Panc1 (cell line): ENCODE results near the gene COL13A1. TPM values are rescaled to one million over a fixed set of nuclear protein-coding genes. Genes with fewer than 3 reads are reported as not detected.

Experiments
- ATAC-seq: fragments of 200-7000 bp; cut with Tn5 transposase; 2 replicates; pipeline ENCODE4 v1.9.1; 2020; ENCODE audit warnings: mild to moderate bottlenecking, moderate library complexity
- BruUV-seq: library from RNA; stranded (reverse); fragments of 400-500 nt; replicated peaks from 2 replicates; lab custom pipeline; 2021; lab: Mats Ljungman, UMichigan
- CTCF ChIA-PET: fragments of 300-600 bp; sonication (Branson Sonifier 250); formaldehyde crosslinking; loops from one replicate; lab custom pipeline; 2022; ENCODE audit warnings: antibody characterized with exemption; lab: Charles Lee
- POLR2A ChIA-PET: fragments of 300-600 bp; sonication (Branson Sonifier 250); formaldehyde crosslinking; loops from one replicate; lab custom pipeline; 2022; ENCODE audit warnings: antibody characterized with exemption; lab: Charles Lee
- DNase-seq: peaks from one replicate; pipeline ENCODE4 v3.0.0-alpha.2; 2010; ENCODE audit warnings: low read depth, low spot score
- H3K27ac ChIP-seq: 2 replicates; pipeline ENCODE4 v1.5.1; 2011; ENCODE audit warnings: mild to moderate bottlenecking, low read length, inconsistent platforms
- H3K27me3 ChIP-seq: fragments of 200-500 bp; sonication (Bioruptor generic); 2 replicates; pipeline ENCODE4 v1.6.0; 2014; ENCODE audit warnings: low read length, inconsistent platforms; ENCODE audit not compliant: control insufficient read depth, insufficient read depth
- H3K36me3 ChIP-seq: fragments of 200-500 bp; sonication (Bioruptor generic); 2 replicates; pipeline ENCODE4 v1.5.1; 2014; ENCODE audit warnings: inconsistent platforms, mild to moderate bottlenecking, low read length, moderate library complexity; ENCODE audit not compliant: control insufficient read depth, insufficient read depth
- H3K4me1 ChIP-seq: 2 replicates; pipeline ENCODE4 v1.5.1; 2011; ENCODE audit warnings: inconsistent platforms, mild to moderate bottlenecking, low read length, moderate library complexity; ENCODE audit not compliant: control insufficient read depth, insufficient read depth
- H3K4me3 ChIP-seq, 2 experiments: 2 replicates each; pipeline ENCODE4 v1.5.1; 2011 to 2012; ENCODE audit warnings: low read depth in 2 of 2, low read length in 2 of 2, mild to moderate bottlenecking in 2 of 2, inconsistent platforms in 1 of 2, moderate library complexity in 1 of 2
- H3K9me3 ChIP-seq: fragments of 200-500 bp; sonication (Bioruptor generic); 2 replicates; pipeline ENCODE4 v1.5.1; 2014; ENCODE audit warnings: low read depth, mild to moderate bottlenecking, inconsistent platforms, low read length, moderate library complexity; ENCODE audit not compliant: control insufficient read depth, insufficient read depth
- POLR2AphosphoS5 ChIP-seq: IDR thresholded peaks from 2 replicates; pipeline ENCODE4 v1.6.1; 2012; ENCODE audit warnings: mild to moderate bottlenecking, low read depth, low read length, moderate library complexity
- SIN3A ChIP-seq: IDR thresholded peaks from 2 replicates; pipeline ENCODE4 v1.6.1; 2012; ENCODE audit warnings: low read depth, mild to moderate bottlenecking, low read length, moderate library complexity, borderline replicate concordance; ENCODE audit not compliant: insufficient read depth
- TCF7L2 ChIP-seq: IDR thresholded peaks from 2 replicates; pipeline ENCODE4 v1.6.1; 2011; ENCODE audit warnings: mild to moderate bottlenecking, low read depth, low read length, inconsistent platforms
- in situ Hi-C: cut with HindIII; loops from 2 replicates; pipeline ENCODE4 v1.10.0; 2016; ENCODE audit warnings: low sequenced_read_pairs, low pct_unique_long_range_greater_than_20kb
- intact Hi-C: fragments of 100-400 bp; cut with micrococcal nuclease; formaldehyde crosslinking; loops from one replicate; pipeline ENCODE4 v1.10.0; 2022; ENCODE audit not compliant: unreplicated experiment
- total RNA-seq: library from RNA; stranded (reverse); gene quantifications from one replicate; pipeline ENCODE4 v1.2.1, GENCODE V29; 2021; ENCODE audit not compliant: unreplicated experiment
- TF ChIP-seq, protein P1 (sequence below): fragments of 450-650 bp; IDR thresholded peaks from 2 replicates; pipeline ENCODE4 v1.5.1; 2017; ENCODE audit warnings: mild to moderate bottlenecking
- TF ChIP-seq, protein P2 (sequence below), 2 experiments: IDR thresholded peaks; 2 replicates each; pipeline ENCODE4 v1.6.1; 2011 to 2012; ENCODE audit warnings: low read depth in 2 of 2, control low read depth in 1 of 2, low read length in 1 of 2, mild to moderate bottlenecking in 1 of 2, moderate library complexity in 1 of 2; ENCODE audit not compliant: insufficient read depth in 1 of 2

COL13A1 gene
- total RNA-seq, 1 experiment from 2014 or later: 1.0 TPM

DNA sequence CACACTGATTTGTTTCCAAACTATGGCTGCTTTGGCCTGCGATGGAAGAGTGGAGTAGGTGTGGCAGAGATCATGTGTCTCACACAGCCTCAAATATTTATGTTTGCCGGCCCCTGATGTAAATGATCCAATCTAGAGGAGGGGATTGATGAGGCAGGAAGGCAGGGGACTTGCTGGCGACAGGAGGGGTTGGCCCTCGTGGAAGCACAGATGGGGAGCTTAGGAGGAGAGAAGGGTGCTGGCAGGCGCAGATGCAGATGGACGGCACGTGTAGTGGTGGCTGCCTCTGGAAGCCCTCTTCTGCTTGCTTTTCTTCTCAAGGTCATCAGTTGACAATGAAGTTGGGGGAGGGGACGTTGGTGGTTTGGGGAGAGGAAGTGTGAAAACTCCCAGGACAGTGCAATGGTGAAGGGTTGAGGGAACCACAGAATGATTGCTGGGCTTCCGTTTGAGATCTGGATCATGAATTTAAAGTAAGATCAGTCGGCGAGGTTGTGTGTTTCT, 15.4 kb downstream of the COL13A1 start:
- Histone ChIP-seq H3K4me1 (no peaks in the 10 kb centered on the region), H3K27ac (no peak overlapping the region), H3K27me3 (no peaks in the 10 kb centered on the region), H3K36me3 (no peaks in the 10 kb centered on the region), H3K9me3 (no peaks in the 10 kb centered on the region), H3K4me3 (no peak overlapping the region)
- no TSS peak for BruUV-seq
- intact Hi-C loops (no loop called here), in situ Hi-C loops (no loop called here)
- POLR2A ChIA-PET: no interaction called here
- TF ChIP-seq, protein P1, sequence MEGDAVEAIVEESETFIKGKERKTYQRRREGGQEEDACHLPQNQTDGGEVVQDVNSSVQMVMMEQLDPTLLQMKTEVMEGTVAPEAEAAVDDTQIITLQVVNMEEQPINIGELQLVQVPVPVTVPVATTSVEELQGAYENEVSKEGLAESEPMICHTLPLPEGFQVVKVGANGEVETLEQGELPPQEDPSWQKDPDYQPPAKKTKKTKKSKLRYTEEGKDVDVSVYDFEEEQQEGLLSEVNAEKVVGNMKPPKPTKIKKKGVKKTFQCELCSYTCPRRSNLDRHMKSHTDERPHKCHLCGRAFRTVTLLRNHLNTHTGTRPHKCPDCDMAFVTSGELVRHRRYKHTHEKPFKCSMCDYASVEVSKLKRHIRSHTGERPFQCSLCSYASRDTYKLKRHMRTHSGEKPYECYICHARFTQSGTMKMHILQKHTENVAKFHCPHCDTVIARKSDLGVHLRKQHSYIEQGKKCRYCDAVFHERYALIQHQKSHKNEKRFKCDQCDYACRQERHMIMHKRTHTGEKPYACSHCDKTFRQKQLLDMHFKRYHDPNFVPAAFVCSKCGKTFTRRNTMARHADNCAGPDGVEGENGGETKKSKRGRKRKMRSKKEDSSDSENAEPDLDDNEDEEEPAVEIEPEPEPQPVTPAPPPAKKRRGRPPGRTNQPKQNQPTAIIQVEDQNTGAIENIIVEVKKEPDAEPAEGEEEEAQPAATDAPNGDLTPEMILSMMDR: no peak
- TF ChIP-seq TCF7L2 (no peak), SIN3A (no peak), POLR2AphosphoS5 (no peak)
- TF ChIP-seq, protein P2, sequence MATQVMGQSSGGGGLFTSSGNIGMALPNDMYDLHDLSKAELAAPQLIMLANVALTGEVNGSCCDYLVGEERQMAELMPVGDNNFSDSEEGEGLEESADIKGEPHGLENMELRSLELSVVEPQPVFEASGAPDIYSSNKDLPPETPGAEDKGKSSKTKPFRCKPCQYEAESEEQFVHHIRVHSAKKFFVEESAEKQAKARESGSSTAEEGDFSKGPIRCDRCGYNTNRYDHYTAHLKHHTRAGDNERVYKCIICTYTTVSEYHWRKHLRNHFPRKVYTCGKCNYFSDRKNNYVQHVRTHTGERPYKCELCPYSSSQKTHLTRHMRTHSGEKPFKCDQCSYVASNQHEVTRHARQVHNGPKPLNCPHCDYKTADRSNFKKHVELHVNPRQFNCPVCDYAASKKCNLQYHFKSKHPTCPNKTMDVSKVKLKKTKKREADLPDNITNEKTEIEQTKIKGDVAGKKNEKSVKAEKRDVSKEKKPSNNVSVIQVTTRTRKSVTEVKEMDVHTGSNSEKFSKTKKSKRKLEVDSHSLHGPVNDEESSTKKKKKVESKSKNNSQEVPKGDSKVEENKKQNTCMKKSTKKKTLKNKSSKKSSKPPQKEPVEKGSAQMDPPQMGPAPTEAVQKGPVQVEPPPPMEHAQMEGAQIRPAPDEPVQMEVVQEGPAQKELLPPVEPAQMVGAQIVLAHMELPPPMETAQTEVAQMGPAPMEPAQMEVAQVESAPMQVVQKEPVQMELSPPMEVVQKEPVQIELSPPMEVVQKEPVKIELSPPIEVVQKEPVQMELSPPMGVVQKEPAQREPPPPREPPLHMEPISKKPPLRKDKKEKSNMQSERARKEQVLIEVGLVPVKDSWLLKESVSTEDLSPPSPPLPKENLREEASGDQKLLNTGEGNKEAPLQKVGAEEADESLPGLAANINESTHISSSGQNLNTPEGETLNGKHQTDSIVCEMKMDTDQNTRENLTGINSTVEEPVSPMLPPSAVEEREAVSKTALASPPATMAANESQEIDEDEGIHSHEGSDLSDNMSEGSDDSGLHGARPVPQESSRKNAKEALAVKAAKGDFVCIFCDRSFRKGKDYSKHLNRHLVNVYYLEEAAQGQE (IDR thresholded peaks at IDR 0.05; ENCODE audit: insufficient read depth in 1 of 2, low read depth in 2 of 2, low read length in 1 of 2): no peak
- CTCF ChIA-PET: no interaction called here
- ATAC-seq: no peak
- no peak for DNase-seq

DNA sequence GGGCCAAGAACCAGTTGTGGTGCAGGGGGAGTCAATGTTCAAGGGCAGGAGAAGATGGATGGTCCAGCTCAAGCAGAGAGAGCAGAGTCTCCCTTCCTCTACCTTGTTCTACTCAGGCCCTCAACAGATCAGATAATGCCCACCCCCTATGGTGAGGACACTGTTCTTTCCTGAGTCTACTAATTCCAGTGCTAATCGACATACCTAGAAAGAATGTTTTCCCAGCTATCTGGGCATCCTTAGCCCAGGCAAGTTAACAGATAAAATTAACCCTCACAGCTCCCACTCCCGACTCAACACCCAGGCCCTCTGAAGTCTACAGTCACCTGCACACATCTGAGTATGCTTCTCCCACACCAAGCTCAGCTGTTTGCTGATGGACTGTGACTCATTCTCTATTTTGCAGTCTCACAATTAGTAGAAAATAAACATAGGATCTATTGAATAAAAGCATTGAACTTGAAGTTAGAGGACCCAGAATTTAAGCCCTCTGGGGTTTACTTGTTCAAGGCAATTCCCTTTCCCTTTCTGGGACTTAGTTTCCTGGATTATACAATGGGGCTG, 17.1 kb downstream of the COL13A1 start:
- Histone ChIP-seq H3K4me1 (no peaks in the 10 kb centered on the region), H3K9me3 (no peaks in the 10 kb centered on the region), H3K4me3 (no peak overlapping the region), H3K36me3 (no peaks in the 10 kb centered on the region), H3K27ac (no peak overlapping the region), H3K27me3 (no peaks in the 10 kb centered on the region)
- ChIA-PET POLR2A (no interaction called here), CTCF (interaction anchor here (0.5 kb wide), 1 partner anchor 130 kb away, joined by 3 read pairs; no protein-coding TSS in a partner anchor)
- in situ Hi-C loops: no loop called here
- no peak for DNase-seq
- TF ChIP-seq, protein P2 (IDR thresholded peaks at IDR 0.05; ENCODE audit: insufficient read depth in 1 of 2, low read depth in 2 of 2, low read length in 1 of 2): no peak
- TF ChIP-seq POLR2AphosphoS5 (no peak), TCF7L2 (no peak), SIN3A (no peak)
- TF ChIP-seq, protein P1: no peak
- BruUV-seq: no TSS peak
- no peak for ATAC-seq
- intact Hi-C loops: no loop called here
